SU-DHL-6 (cell line): ENCODE results near the gene IPO8.

Experiments used
- EZH2phosphoT487 ChIP-seq: fragments of 200-600 bp; sonication (generic), shearing (Covaris generic); conservative IDR thresholded peaks from 2 replicates; pipeline ENCODE4 v1.6.1; 2018; ENCODE audit warnings: mild to moderate bottlenecking, antibody characterized with exemption, low read length, moderate library complexity, mixed read lengths
- TF ChIP-seq, protein P1 (sequence below): fragments of 200-600 bp; sonication (generic); IDR thresholded peaks from one replicate; pipeline ENCODE4 v1.5.1; 2017; ENCODE audit warnings: antibody characterized with exemption, mild to moderate bottlenecking, low read length, moderate library complexity; ENCODE audit not compliant: insufficient read depth, poor library complexity, severe bottlenecking

DNA sequence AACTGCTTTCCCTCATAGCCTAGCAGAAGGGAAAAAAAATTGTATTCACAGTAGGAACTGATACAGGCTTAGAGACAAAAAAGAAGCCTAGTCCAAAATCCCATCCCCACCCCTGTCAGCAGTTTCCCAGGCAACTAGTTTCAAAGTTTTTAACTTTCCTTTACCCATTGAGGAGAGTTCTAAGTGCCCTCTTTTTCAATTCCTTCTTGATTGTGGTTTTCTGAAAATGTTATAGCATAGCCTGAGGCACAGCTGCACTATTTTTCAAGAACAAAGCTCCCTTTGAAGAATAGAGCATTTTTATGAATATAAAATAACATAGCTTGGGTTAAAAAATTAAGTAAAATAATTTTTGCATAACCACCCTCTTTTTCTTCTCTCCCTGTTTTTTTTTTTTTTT is 81.6 kb downstream of the IPO8 start:
- TF ChIP-seq, protein P1, sequence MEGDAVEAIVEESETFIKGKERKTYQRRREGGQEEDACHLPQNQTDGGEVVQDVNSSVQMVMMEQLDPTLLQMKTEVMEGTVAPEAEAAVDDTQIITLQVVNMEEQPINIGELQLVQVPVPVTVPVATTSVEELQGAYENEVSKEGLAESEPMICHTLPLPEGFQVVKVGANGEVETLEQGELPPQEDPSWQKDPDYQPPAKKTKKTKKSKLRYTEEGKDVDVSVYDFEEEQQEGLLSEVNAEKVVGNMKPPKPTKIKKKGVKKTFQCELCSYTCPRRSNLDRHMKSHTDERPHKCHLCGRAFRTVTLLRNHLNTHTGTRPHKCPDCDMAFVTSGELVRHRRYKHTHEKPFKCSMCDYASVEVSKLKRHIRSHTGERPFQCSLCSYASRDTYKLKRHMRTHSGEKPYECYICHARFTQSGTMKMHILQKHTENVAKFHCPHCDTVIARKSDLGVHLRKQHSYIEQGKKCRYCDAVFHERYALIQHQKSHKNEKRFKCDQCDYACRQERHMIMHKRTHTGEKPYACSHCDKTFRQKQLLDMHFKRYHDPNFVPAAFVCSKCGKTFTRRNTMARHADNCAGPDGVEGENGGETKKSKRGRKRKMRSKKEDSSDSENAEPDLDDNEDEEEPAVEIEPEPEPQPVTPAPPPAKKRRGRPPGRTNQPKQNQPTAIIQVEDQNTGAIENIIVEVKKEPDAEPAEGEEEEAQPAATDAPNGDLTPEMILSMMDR, result no peak
- TF ChIP-seq EZH2phosphoT487, result no peak
